Neural cell (in vitro differentiated cells): ENCODE data around the gene XXYLT1.

Source experiments
- CTCF ChIP-seq: fragments of 450-650 bp; IDR thresholded peaks from 2 replicates; pipeline ENCODE4 v1.5.1; 2014; ENCODE audit warnings: antibody characterized with exemption, mild to moderate bottlenecking, moderate library complexity; ENCODE audit not compliant: poor library complexity, severe bottlenecking
- RAD21 ChIP-seq: fragments of 450-650 bp; conservative IDR thresholded peaks from 2 replicates; pipeline ENCODE4 v1.6.1; 2014; ENCODE audit warnings: antibody characterized with exemption, mild to moderate bottlenecking, moderate library complexity

- TF ChIP-seq CTCF (no peak), RAD21 (no peak)
These were observed 86.1 kb downstream of the XXYLT1 start for GRCh38 chr3:195184716-195185421.
